ENCODE measurements around the gene BAD. TPM values are rescaled to one million over a fixed set of nuclear protein-coding genes. Genes with fewer than 3 reads are reported as not detected.

Gene BAD
- total RNA-seq, 1 donor from 2014 or later: 156 TPM

- peak overlapping the region; percentile 96 for H3K4me3 ChIP-seq (ENCODE audit: low read depth, low read length)
- no peak for DNase-seq (ENCODE audit: low read depth)
Observed at GRCh38 chr11:64239662-64240434, 44.6 kb downstream of the BAD start.

GRCh38 chr11:64238999-64239398 is 45.5 kb downstream of the BAD start:
- DNase-seq (ENCODE audit: low read depth): no peak
- H3K4me3 ChIP-seq (ENCODE audit: low read depth, low read length): no peak overlapping the region
- TF ChIP-seq CTCF (conservative IDR thresholded peaks at IDR 0.05; ENCODE audit: low read depth, low read length): no peak

More at GRCh38 chr11:64239662-64240434, 44.6 kb downstream of the BAD start:
- TF ChIP-seq CTCF (conservative IDR thresholded peaks at IDR 0.05; ENCODE audit: low read depth, low read length): no peak

GRCh38 chr11:64238076-64238475 is 46.4 kb downstream of the BAD start:
- no peak overlapping the region for H3K4me3 ChIP-seq (ENCODE audit: low read depth, low read length)
- no peak for TF ChIP-seq CTCF (conservative IDR thresholded peaks at IDR 0.05; ENCODE audit: low read depth, low read length)
- no peak for DNase-seq (ENCODE audit: low read depth)

GRCh38 chr11:64237484-64237951 is 46.9 kb downstream of the BAD start:
- TF ChIP-seq CTCF (conservative IDR thresholded peaks at IDR 0.05; ENCODE audit: low read depth, low read length): no peak
- no peak overlapping the region for H3K4me3 ChIP-seq (ENCODE audit: low read depth, low read length)
- no peak for DNase-seq (ENCODE audit: low read depth)

- no peak for DNase-seq (ENCODE audit: low read depth)
Observed at GRCh38 chr11:64235437-64236161, 48.9 kb downstream of the BAD start.

More at GRCh38 chr11:64235437-64236161, 48.9 kb downstream of the BAD start:
- H3K4me3 ChIP-seq (ENCODE audit: low read depth, low read length): peak overlapping the region; percentile 75
- TF ChIP-seq CTCF (conservative IDR thresholded peaks at IDR 0.05; ENCODE audit: low read depth, low read length): no peak
